ENCODE results near the gene SLC26A1.

SLC26A1 gene

DNA sequence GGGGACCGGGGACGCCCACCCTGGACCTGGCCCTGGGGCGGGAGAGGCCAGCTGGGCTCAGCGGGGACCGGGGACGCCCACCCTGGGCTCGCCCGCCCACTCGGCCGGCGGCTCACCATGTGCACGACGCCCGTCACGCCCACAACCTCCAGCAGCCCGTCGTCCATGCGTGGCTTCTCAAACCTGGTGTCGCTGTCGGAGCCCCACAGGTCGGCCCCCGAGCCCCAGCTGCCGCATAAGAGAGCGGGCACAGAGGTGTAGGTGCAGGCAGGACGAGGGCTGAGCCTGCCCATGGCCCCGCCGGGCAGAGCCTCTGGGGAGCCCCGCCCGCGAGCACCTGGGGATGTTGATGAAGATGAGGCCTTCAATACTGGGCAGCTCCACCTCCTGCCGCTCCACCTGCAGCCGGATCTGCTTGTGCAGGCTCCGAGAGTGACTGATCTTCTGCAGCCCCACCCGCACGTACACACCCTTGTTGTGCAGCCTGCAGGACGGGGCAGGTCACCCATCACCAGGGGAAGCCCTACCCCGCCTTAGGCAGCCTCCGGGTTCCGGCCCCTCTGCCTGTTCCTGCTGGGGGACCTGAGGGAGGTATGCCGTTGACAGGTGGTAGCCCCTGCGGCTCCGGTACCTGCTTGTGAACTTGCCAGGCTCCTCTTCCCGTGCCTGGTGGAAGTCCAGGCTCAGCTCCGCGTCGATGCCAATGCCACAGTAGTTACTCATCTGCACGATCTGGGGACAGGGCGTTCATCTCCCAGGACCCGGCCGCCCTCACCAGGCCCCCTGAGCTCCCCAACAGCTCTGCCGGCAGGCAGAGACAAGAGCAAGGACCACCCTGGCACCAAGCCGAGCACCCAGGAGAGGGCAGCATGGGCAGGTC is 31.6 kb downstream of the SLC26A1 start:
- no peak for TF ChIP-seq NFIC (IDR thresholded peaks at IDR 0.05)
- no peak for TF ChIP-seq TCF12 (IDR thresholded peaks at IDR 0.05; ENCODE audit: low read depth)
- TF ChIP-seq YY1 (IDR thresholded peaks at IDR 0.05; ENCODE audit: low read depth) = no peak
- no peak for TF ChIP-seq RAD21 (IDR thresholded peaks at IDR 0.05; ENCODE audit: low read depth)
- no peak for TF ChIP-seq TEAD4 (IDR thresholded peaks at IDR 0.05)
- no peak for TF ChIP-seq CREB1 (IDR thresholded peaks at IDR 0.05; ENCODE audit: low read depth)
- no peak for TF ChIP-seq EGR1 (IDR thresholded peaks at IDR 0.05)
- no peak for TF ChIP-seq FOXM1 (IDR thresholded peaks at IDR 0.05; ENCODE audit: borderline replicate concordance, low read depth)
- TF ChIP-seq EP300 (IDR thresholded peaks at IDR 0.05; ENCODE audit: borderline replicate concordance) = no peak
- TF ChIP-seq, protein P1, sequence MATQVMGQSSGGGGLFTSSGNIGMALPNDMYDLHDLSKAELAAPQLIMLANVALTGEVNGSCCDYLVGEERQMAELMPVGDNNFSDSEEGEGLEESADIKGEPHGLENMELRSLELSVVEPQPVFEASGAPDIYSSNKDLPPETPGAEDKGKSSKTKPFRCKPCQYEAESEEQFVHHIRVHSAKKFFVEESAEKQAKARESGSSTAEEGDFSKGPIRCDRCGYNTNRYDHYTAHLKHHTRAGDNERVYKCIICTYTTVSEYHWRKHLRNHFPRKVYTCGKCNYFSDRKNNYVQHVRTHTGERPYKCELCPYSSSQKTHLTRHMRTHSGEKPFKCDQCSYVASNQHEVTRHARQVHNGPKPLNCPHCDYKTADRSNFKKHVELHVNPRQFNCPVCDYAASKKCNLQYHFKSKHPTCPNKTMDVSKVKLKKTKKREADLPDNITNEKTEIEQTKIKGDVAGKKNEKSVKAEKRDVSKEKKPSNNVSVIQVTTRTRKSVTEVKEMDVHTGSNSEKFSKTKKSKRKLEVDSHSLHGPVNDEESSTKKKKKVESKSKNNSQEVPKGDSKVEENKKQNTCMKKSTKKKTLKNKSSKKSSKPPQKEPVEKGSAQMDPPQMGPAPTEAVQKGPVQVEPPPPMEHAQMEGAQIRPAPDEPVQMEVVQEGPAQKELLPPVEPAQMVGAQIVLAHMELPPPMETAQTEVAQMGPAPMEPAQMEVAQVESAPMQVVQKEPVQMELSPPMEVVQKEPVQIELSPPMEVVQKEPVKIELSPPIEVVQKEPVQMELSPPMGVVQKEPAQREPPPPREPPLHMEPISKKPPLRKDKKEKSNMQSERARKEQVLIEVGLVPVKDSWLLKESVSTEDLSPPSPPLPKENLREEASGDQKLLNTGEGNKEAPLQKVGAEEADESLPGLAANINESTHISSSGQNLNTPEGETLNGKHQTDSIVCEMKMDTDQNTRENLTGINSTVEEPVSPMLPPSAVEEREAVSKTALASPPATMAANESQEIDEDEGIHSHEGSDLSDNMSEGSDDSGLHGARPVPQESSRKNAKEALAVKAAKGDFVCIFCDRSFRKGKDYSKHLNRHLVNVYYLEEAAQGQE (IDR thresholded peaks at IDR 0.05; ENCODE audit: low read depth) = no peak
- TF ChIP-seq, protein P2, sequence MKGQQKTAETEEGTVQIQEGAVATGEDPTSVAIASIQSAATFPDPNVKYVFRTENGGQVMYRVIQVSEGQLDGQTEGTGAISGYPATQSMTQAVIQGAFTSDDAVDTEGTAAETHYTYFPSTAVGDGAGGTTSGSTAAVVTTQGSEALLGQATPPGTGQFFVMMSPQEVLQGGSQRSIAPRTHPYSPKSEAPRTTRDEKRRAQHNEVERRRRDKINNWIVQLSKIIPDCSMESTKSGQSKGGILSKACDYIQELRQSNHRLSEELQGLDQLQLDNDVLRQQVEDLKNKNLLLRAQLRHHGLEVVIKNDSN (IDR thresholded peaks at IDR 0.05) = no peak
- TF ChIP-seq, protein P3, sequence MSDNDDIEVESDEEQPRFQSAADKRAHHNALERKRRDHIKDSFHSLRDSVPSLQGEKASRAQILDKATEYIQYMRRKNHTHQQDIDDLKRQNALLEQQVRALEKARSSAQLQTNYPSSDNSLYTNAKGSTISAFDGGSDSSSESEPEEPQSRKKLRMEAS (IDR thresholded peaks at IDR 0.05) = no peak
- TF ChIP-seq ZBTB7A (IDR thresholded peaks at IDR 0.05; ENCODE audit: low read depth) = no peak
- TF ChIP-seq CEBPB (IDR thresholded peaks at IDR 0.05) = no peak
- TF ChIP-seq TAF1 (IDR thresholded peaks at IDR 0.05; ENCODE audit: low read depth) = no peak

DNA sequence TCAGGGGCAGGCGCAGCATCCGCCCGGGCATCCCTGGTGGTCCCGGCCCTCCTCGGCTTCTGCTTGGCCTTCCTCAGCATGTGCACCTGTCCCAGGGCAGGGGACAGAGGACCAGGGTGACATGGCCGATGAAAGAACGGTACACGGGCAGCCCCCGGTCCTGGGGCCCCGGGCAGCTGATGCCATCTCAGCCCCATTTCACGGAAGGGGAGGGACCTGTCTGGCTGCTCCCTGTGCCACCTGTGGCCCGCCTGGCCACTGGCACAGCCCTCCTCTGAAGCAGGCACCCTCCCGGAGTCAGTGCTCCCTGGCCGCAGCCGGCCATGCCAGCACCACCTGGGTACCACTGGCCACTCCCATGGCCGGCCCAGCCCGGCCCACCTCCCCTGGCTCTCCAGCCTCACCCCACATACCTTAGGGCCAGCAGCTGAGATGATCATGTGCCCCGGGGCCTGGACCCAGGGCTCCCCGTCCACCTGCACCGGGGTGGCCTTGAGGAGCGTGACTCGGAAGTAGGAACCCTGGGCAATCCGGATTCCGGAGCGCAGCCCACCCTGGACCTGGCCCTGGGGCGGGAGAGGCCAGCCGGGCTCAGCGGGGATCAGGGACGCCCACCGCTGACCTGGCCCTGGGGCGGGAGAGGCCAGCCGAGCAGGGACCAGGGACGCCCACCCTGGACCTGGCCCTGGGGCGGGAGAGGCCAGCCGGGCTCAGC is 32.4 kb downstream of the SLC26A1 start:
- no peak for TF ChIP-seq EP300 (IDR thresholded peaks at IDR 0.05; ENCODE audit: borderline replicate concordance)
- no peak for TF ChIP-seq TEAD4 (IDR thresholded peaks at IDR 0.05)
- TF ChIP-seq RAD21 (IDR thresholded peaks at IDR 0.05; ENCODE audit: low read depth) = no peak
- no peak for TF ChIP-seq FOXM1 (IDR thresholded peaks at IDR 0.05; ENCODE audit: borderline replicate concordance, low read depth)
- TF ChIP-seq, protein P3 (IDR thresholded peaks at IDR 0.05) = no peak
- no peak for TF ChIP-seq YY1 (IDR thresholded peaks at IDR 0.05; ENCODE audit: low read depth)
- TF ChIP-seq, protein P1 (IDR thresholded peaks at IDR 0.05; ENCODE audit: low read depth) = no peak
- TF ChIP-seq TCF12 (IDR thresholded peaks at IDR 0.05; ENCODE audit: low read depth) = no peak
- no peak for TF ChIP-seq CEBPB (IDR thresholded peaks at IDR 0.05)
- TF ChIP-seq ZBTB7A (IDR thresholded peaks at IDR 0.05; ENCODE audit: low read depth) = no peak
- TF ChIP-seq NFIC (IDR thresholded peaks at IDR 0.05) = no peak

DNA sequence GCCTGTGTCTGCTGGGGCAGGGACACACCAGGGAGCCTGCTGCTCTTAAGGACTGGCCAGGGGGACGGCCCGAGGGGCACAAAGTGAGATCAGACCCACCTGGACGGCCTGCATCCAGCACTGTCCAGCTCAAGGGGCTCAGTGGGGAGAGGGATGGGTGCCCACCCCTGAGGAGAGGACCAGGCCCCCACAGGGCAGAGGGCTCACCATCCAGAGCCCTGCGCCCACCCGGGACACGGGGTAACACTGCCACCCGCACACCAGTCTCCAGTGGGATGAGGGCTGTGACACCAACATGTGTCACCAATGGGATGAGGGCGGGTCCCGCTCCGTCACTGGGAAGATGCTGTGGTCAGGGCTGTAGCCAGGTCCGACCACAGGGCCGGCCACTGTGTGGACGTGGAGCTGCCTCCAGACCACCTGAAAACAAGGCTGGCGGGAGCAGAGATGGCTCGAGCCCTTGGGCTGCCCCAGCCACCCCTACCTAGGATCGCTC is 33.0 kb downstream of the SLC26A1 start:
- TF ChIP-seq, protein P3 (IDR thresholded peaks at IDR 0.05) = no peak
- TF ChIP-seq ZBTB7A (IDR thresholded peaks at IDR 0.05; ENCODE audit: low read depth) (no peak), CREB1 (IDR thresholded peaks at IDR 0.05; ENCODE audit: low read depth) (no peak), TCF12 (IDR thresholded peaks at IDR 0.05; ENCODE audit: low read depth) (no peak), FOXM1 (IDR thresholded peaks at IDR 0.05; ENCODE audit: borderline replicate concordance, low read depth) (no peak), TEAD4 (IDR thresholded peaks at IDR 0.05) (no peak), YY1 (IDR thresholded peaks at IDR 0.05; ENCODE audit: low read depth) (no peak), EGR1 (IDR thresholded peaks at IDR 0.05) (no peak), EP300 (IDR thresholded peaks at IDR 0.05; ENCODE audit: borderline replicate concordance) (no peak), RAD21 (IDR thresholded peaks at IDR 0.05; ENCODE audit: low read depth) (no peak), CEBPB (IDR thresholded peaks at IDR 0.05) (no peak), TAF1 (IDR thresholded peaks at IDR 0.05; ENCODE audit: low read depth) (no peak), NFIC (IDR thresholded peaks at IDR 0.05) (no peak)
- TF ChIP-seq, protein P2 (IDR thresholded peaks at IDR 0.05) = no peak
- TF ChIP-seq, protein P1 (IDR thresholded peaks at IDR 0.05; ENCODE audit: low read depth) = no peak

All from Ishikawa (cell line).